Uterus (tissue), 4 donors: ENCODE results near the gene AOC2. TPM values are rescaled to one million over a fixed set of nuclear protein-coding genes. Genes with fewer than 3 reads are reported as not detected.
"Not testable (repeated sequence)": the region's sequence is repeated elsewhere in the genome, so short reads cannot be mapped to it uniquely, and the experiment has no call there.

Experiments
- DNase-seq, 2 donors: peaks; one replicate each; pipeline ENCODE4 v3.0.0-alpha.2; 2019 to 2020
- H3K27ac ChIP-seq, 2 donors: fragments of 200-600 bp; sonication (generic); 1 replicate in 1 of 2; 2 replicates in 1 of 2; pipeline ENCODE4 v1.5.1; 2016 to 2018
- H3K27me3 ChIP-seq, 2 donors: fragments of 200-600 bp; sonication (generic); one replicate each; pipeline ENCODE4 v1.5.1; 2018 to 2019; ENCODE audit warnings: control low read depth in 1 of 2
- H3K36me3 ChIP-seq, 2 donors: fragments of 200-600 bp; sonication (generic); one replicate each; pipeline ENCODE4 v1.5.1; 2019; ENCODE audit warnings: control low read depth in 1 of 2
- H3K4me1 ChIP-seq, 2 donors: fragments of 200-600 bp; sonication (generic); one replicate each; pipeline ENCODE4 v1.5.1; 2018 to 2019; ENCODE audit warnings: control low read depth in 1 of 2
- H3K4me3 ChIP-seq, 2 donors: fragments of 200-600 bp; sonication (generic); 1 replicate in 1 of 2; 2 replicates in 1 of 2; pipeline ENCODE4 v1.5.1; 2018 to 2019; ENCODE audit warnings: mild to moderate bottlenecking in 1 of 2
- H3K9me3 ChIP-seq, 2 donors: fragments of 200-600 bp; sonication (generic); one replicate each; pipeline ENCODE4 v1.5.1; 2019; ENCODE audit warnings: control low read depth in 1 of 2
- CTCF ChIP-seq, 4 experiments: fragments of 200-600 bp in 2 of 4; fragments of 450-650 bp in 2 of 4; sonication (generic) in 2 of 4; IDR thresholded peaks; one replicate each; pipeline ENCODE4 v1.5.1; 2016 to 2019; ENCODE audit warnings: antibody characterized with exemption in 4 of 4, mild to moderate bottlenecking in 2 of 4, moderate library complexity in 1 of 4
- POLR2A ChIP-seq, 2 donors: fragments of 450-650 bp; IDR thresholded peaks; one replicate each; pipeline ENCODE4 v1.6.1; 2016; ENCODE audit warnings: antibody characterized with exemption in 2 of 2, mild to moderate bottlenecking in 1 of 2, moderate library complexity in 1 of 2
- intact Hi-C: fragments of 100-400 bp; cut with DNase I; formaldehyde crosslinking; loops from one replicate; pipeline ENCODE4 v1.15.1; 2023; ENCODE audit warnings: low total_unique reads
- total RNA-seq, 4 donors: library from RNA; depleted of rRNA in 3 of 4; stranded (reverse); fragments of >200 nt in 3 of 4; gene quantifications; one replicate each; pipeline versions ENCODE4 v1.1.0 to v1.2.4, GENCODE V29; 2014 to 2023
- donor health status: DM: yes; HTN: yes; CAD: no.

The AOC2 gene
- total RNA-seq, 4 donors from 2014 or later: 1.3 to 5.3 (median 3.0) TPM; not detected in 1

GRCh38 chr17:42872251-42872965, 28.0 kb downstream of the AOC2 start:
- Histone ChIP-seq H3K4me3 (no peak overlapping the region), H3K4me1 (no peaks in the 10 kb centered on the region), H3K27me3 (no peaks in the 10 kb centered on the region), H3K27ac (no peak overlapping the region), H3K9me3 (peaks cover 0 to 8% of the 10 kb centered on the region in 2 donors), H3K36me3 (no peaks in the 10 kb centered on the region)
- no peak for DNase-seq
- intact Hi-C loops: no loop called here
- TF ChIP-seq CTCF (IDR thresholded peaks at IDR 0.05) (no peak), POLR2A (IDR thresholded peaks at IDR 0.05) (no peak)

GRCh38 chr17:42873315-42873714, 28.9 kb downstream of the AOC2 start:
- TF ChIP-seq CTCF (IDR thresholded peaks at IDR 0.05): no peak
- no peak for TF ChIP-seq POLR2A (IDR thresholded peaks at IDR 0.05)
- Histone ChIP-seq H3K27ac (no peak overlapping the region), H3K9me3 (peaks cover 0 to 8% of the 10 kb centered on the region in 2 donors), H3K4me1 (no peaks in the 10 kb centered on the region), H3K36me3 (no peaks in the 10 kb centered on the region), H3K4me3 (no peak overlapping the region), H3K27me3 (no peaks in the 10 kb centered on the region)
- no peak for DNase-seq
- intact Hi-C loops: no loop called here

GRCh38 chr17:42873932-42874695, 29.7 kb downstream of the AOC2 start:
- intact Hi-C loops, H3K27ac ChIP-seq, H3K9me3 ChIP-seq, DNase-seq, H3K4me3 ChIP-seq, H3K36me3 ChIP-seq, H3K27me3 ChIP-seq, H3K4me1 ChIP-seq: not testable (repeated sequence)

GRCh38 chr17:42877037-42877436, 32.7 kb downstream of the AOC2 start:
- H3K4me1 ChIP-seq: no peaks in the 10 kb centered on the region
- DNase-seq: no peak
- no peak overlapping the region for H3K27ac ChIP-seq
- no peak overlapping the region for H3K4me3 ChIP-seq
- no peaks in the 10 kb centered on the region for H3K27me3 ChIP-seq
- H3K36me3 ChIP-seq: no peaks in the 10 kb centered on the region
- intact Hi-C loops: no loop called here
- TF ChIP-seq POLR2A (IDR thresholded peaks at IDR 0.05) (no peak), CTCF (IDR thresholded peaks at IDR 0.05) (no peak)
- H3K9me3 ChIP-seq: no peaks in the 10 kb centered on the region

- H3K4me3 ChIP-seq: no peak overlapping the region
- no peaks in the 10 kb centered on the region for H3K36me3 ChIP-seq
- no peaks in the 10 kb centered on the region for H3K4me1 ChIP-seq
- DNase-seq: no peak
- intact Hi-C loops: no loop called here
- H3K27me3 ChIP-seq: no peaks in the 10 kb centered on the region
- H3K9me3 ChIP-seq: no peaks in the 10 kb centered on the region
- H3K27ac ChIP-seq: no peak overlapping the region
- no peak for TF ChIP-seq CTCF (IDR thresholded peaks at IDR 0.05)
Observed at GRCh38 chr17:42878123-42878880, 33.9 kb downstream of the AOC2 start.
